Testis (tissue), 2 donors: ENCODE results near the gene TRAF3IP3.

Source experiments
- CTCF ChIP-seq, 3 experiments: fragments of 450-650 bp in 2 of 3; fragments of 200-600 bp in 1 of 3; sonication (generic) in 1 of 3; IDR thresholded peaks; one replicate each; pipeline ENCODE4 v1.5.1; 2016 to 2019; ENCODE audit warnings: antibody characterized with exemption in 3 of 3, mild to moderate bottlenecking in 2 of 3, moderate library complexity in 1 of 3
- POLR2A ChIP-seq: fragments of 450-650 bp; IDR thresholded peaks from one replicate; pipeline ENCODE4 v1.6.1; 2017; ENCODE audit warnings: antibody characterized with exemption, mild to moderate bottlenecking, moderate library complexity

GRCh38 chr1:209816923-209817322 lies 61.1 kb downstream of the TRAF3IP3 start:
- TF ChIP-seq POLR2A = no peak
- TF ChIP-seq CTCF (IDR thresholded peaks at IDR 0.05) = no peak
